Pancreas (tissue), 10 donors: ENCODE results near the gene IPO13. TPM values are rescaled to one million over a fixed set of nuclear protein-coding genes. Genes with fewer than 3 reads are reported as not detected.

Experiments
- ATAC-seq, 4 donors: fragments of 200-7000 bp; cut with Tn5 transposase; one replicate each; pipeline versions ENCODE4 v1.8.0 to v1.9.1; 2020; ENCODE audit warnings: mild to moderate bottlenecking in 4 of 4, moderate library complexity in 4 of 4
- DNase-seq, 6 donors: peaks; one replicate each; pipeline ENCODE4 v3.0.0-alpha.2; 2020
- FAIRE-seq: peaks from 2 replicates; lab custom pipeline; 2012; peaks lifted over from hg19 to GRCh38; lab: Jason Lieb, UNC
- H3K27ac ChIP-seq, 4 donors: fragments of 200-600 bp; sonication (generic); 1 replicate in 3 of 4; 2 replicates in 1 of 4; pipeline versions ENCODE4 v1.5.0 to v1.8.0; 2020
- H3K27me3 ChIP-seq, 4 donors: fragments of 200-600 bp; one replicate each; pipeline ENCODE4 v1.8.0; 2021
- H3K36me3 ChIP-seq, 3 donors: fragments of 200-600 bp; sonication (generic) in 1 of 3; one replicate each; pipeline versions ENCODE4 v1.5.0 to v1.8.0; 2020 to 2021
- H3K4me1 ChIP-seq, 3 donors: fragments of 200-600 bp; one replicate each; pipeline ENCODE4 v1.8.0; 2021
- H3K4me3 ChIP-seq, 4 donors: fragments of 200-600 bp; sonication (generic) in 2 of 4; one replicate each; pipeline versions ENCODE4 v1.5.0 to v1.8.0; 2020 to 2021
- H3K9me3 ChIP-seq, 4 donors: fragments of 200-600 bp; one replicate each; pipeline ENCODE4 v1.8.0; 2021
- WGBS, 2 donors: extraction: QIAGEN DNeasy Blood & Tissue Kit; methylation state at CpG; one replicate each; pipeline ENCODE4 v1.1.7; 2013; 5-methylcytosine and 5-hydroxymethylcytosine counted together
- intact Hi-C, 3 donors: fragments of 100-400 bp; cut with DNase I; formaldehyde crosslinking; loops; one replicate each; pipeline versions ENCODE4 v1.11.1 to v1.14.2; 2022
- polyA plus RNA-seq, 2 donors: library from polyadenylated mRNA; stranded (reverse); fragments of 200-250 nt; gene quantifications; one replicate each; pipeline ENCODE4 v1.2.3, GENCODE V29; 2013
- total RNA-seq, 6 donors: library from RNA; stranded (reverse); fragmentation: NEBNext Ultra II Directional in 4 of 6; extraction: Animal tissue kit (Norgen Biotek cat#: 25700) in 4 of 6; gene quantifications; one replicate each; pipeline versions ENCODE4 v1.2.1 to v1.2.4, GENCODE V29; 2021 to 2023
- TF ChIP-seq, protein P1 (sequence below), 4 donors: fragments of 200-600 bp; sonication (generic) in 3 of 4; IDR thresholded peaks; one replicate each; pipeline versions ENCODE4 v1.5.0 to v1.8.0; 2021; ENCODE audit warnings: antibody characterized with exemption in 4 of 4
- donor health status: healthy with polysubstance abuse.
- donor health status: DM: no; HTN: no; CAD: no; lungs with moderate emphysema.
- donor health status: DM: no; HTN: no; CAD: no.
- donor health status: control.
- donor health status: control.
- donor health status: Bipolar disorder and iron deficiency.
- donor health status: DM: yes; HTN: yes; CAD: no.
- donor health status: DM: no; HTN: no; CAD: no.
- donor health status: DM: no; HTN: no; CAD: no.
- donor health status: DM: yes; HTN: yes; CAD: no.

The IPO13 gene, protein sequence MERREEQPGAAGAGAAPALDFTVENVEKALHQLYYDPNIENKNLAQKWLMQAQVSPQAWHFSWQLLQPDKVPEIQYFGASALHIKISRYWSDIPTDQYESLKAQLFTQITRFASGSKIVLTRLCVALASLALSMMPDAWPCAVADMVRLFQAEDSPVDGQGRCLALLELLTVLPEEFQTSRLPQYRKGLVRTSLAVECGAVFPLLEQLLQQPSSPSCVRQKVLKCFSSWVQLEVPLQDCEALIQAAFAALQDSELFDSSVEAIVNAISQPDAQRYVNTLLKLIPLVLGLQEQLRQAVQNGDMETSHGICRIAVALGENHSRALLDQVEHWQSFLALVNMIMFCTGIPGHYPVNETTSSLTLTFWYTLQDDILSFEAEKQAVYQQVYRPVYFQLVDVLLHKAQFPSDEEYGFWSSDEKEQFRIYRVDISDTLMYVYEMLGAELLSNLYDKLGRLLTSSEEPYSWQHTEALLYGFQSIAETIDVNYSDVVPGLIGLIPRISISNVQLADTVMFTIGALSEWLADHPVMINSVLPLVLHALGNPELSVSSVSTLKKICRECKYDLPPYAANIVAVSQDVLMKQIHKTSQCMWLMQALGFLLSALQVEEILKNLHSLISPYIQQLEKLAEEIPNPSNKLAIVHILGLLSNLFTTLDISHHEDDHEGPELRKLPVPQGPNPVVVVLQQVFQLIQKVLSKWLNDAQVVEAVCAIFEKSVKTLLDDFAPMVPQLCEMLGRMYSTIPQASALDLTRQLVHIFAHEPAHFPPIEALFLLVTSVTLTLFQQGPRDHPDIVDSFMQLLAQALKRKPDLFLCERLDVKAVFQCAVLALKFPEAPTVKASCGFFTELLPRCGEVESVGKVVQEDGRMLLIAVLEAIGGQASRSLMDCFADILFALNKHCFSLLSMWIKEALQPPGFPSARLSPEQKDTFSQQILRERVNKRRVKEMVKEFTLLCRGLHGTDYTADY
- 10 to 100 TPM in 2 of 6 donors, 1 to 10 TPM in 4; 6.7 to 15.6 (median 8.5) TPM for total RNA-seq
- 10 to 100 TPM; 22.2 to 24.3 TPM for polyA plus RNA-seq

DNA sequence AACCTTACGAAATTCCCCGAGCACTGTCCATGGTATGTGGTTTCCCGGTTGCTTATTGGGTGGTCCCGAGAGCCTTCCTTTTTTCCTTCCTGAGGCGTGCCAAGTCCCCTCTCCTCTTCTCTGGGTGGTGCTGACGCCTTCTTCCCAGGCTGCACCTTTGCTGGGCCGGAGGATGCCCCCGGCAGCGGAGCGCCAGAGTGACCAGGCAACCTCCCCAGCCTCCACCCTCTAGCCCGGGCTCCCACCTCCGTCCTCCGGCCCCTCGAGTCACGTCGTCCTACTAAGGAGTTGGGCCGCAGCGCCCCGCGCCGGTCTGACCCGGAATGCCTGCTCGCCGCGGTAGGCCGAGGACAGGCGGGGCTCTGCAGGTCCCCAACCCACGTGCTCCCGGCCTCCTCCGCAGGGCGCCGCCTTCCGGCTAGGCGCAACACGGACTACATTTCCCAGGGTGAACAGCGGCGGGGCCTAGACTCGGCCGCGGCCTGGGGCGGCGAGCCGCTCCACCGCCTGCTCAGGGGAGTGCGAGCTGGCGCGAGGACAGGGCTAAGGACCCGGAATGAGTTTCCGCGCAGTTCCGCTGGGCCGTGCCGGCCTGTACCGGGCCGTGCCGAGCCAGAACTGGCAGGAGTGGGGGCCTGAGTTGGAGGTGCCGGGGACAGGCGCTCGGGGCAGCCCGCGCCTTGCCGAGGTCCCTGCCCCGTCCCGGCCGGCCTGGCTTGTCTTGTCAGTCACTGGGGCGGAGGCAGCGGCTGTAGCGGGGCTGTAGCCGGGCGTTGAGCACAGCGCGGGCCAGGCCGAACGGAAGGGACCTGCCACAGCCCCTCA lies at the start of gene IPO13:
Gene IPO13, plus strand, starts transcription at position 715 of the 825 bp plus-strand sequence. CDS start 651 bp downstream, outside the sequence.
- no peaks in the 10 kb centered on the region for H3K36me3 ChIP-seq
- intact Hi-C loops, result no loop called here
- 0% methylated on average over 67 to 74 of the region's 74 CpGs for WGBS, 2 donors
- H3K4me3 ChIP-seq, result peak within 1 kb of the TSS; percentile 55 to 81 (median 72)
- peak; percentile 94 to 98 (median 95) for DNase-seq
- TF ChIP-seq, protein P1, sequence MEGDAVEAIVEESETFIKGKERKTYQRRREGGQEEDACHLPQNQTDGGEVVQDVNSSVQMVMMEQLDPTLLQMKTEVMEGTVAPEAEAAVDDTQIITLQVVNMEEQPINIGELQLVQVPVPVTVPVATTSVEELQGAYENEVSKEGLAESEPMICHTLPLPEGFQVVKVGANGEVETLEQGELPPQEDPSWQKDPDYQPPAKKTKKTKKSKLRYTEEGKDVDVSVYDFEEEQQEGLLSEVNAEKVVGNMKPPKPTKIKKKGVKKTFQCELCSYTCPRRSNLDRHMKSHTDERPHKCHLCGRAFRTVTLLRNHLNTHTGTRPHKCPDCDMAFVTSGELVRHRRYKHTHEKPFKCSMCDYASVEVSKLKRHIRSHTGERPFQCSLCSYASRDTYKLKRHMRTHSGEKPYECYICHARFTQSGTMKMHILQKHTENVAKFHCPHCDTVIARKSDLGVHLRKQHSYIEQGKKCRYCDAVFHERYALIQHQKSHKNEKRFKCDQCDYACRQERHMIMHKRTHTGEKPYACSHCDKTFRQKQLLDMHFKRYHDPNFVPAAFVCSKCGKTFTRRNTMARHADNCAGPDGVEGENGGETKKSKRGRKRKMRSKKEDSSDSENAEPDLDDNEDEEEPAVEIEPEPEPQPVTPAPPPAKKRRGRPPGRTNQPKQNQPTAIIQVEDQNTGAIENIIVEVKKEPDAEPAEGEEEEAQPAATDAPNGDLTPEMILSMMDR (IDR thresholded peaks at IDR 0.05), result peak; percentile 48 to 51 (median 50)
- peak within 1 kb of the TSS; percentile 93 to 100 (median 96) for H3K27ac ChIP-seq
- peaks cover 8 to 28% (median 18%) of the 10 kb centered on the region in 3 donors for H3K4me1 ChIP-seq
- H3K27me3 ChIP-seq, result no peaks in the 10 kb centered on the region
- no peak for FAIRE-seq
- peak; percentile 96 to 99 (median 98) for ATAC-seq
- no peaks in the 10 kb centered on the region for H3K9me3 ChIP-seq

DNA sequence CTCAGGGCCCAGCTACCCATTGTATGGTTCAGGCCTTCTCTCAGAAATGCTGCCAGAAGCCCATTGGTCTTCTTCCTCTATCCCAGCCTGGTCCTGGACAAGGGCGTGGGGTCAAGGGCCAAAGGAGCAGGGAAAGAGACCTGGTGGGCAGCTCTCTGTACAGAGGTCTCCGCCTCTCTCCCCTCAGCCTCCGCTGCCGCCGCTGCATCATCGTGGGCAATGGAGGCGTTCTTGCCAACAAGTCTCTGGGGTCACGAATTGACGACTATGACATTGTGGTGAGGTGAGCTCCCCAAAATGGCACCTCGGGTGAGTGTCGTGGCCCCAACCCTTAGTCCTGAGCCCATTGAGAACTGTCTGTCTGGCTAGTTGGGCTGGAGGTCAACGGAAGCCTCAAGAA lies 47.8 kb upstream of the IPO13 start:
- FAIRE-seq (no peak), DNase-seq (no peak), ATAC-seq (no peak)
- no peaks in the 10 kb centered on the region for H3K9me3 ChIP-seq
- TF ChIP-seq, protein P1 (IDR thresholded peaks at IDR 0.05), result no peak
- H3K36me3 ChIP-seq, result no peaks in the 10 kb centered on the region
- WGBS, 2 donors, result 95 to 98% methylated on average over 12 of the region's 12 CpGs
- intact Hi-C loops, result no loop called here
- H3K27ac ChIP-seq, result no peak overlapping the region
- no peaks in the 10 kb centered on the region for H3K27me3 ChIP-seq
- H3K4me1 ChIP-seq, result no peaks in the 10 kb centered on the region
- H3K4me3 ChIP-seq, result no peak overlapping the region

DNA sequence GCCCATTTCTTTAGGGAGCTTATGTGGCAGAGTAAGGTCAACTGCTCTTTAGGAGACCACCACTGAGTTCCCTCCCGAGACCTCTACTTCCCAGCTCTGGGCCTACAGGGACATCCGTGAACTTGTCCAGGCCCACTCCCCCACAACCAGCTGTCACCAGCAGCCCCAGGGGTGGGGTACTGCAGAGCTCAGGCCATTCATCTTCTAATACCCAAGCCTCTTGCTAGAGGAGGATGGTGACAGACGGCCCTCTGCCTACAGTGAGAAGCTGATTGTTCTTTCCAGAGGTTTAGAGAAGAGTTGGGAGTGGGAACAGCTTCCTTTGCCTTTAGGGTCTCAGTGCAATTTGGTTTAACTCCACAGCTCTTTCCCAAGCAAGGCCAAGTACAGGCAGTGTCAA lies 46.4 kb upstream of the IPO13 start:
- 94 to 100% methylated on average over 3 of the region's 3 CpGs for WGBS, 2 donors
- Histone ChIP-seq H3K9me3 (no peaks in the 10 kb centered on the region), H3K27ac (no peak overlapping the region), H3K4me1 (no peaks in the 10 kb centered on the region), H3K36me3 (no peaks in the 10 kb centered on the region), H3K4me3 (no peak overlapping the region), H3K27me3 (no peaks in the 10 kb centered on the region)
- DNase-seq (no peak), FAIRE-seq (no peak), ATAC-seq (no peak)
- TF ChIP-seq, protein P1 (IDR thresholded peaks at IDR 0.05), result no peak
- intact Hi-C loops, result no loop called here

DNA sequence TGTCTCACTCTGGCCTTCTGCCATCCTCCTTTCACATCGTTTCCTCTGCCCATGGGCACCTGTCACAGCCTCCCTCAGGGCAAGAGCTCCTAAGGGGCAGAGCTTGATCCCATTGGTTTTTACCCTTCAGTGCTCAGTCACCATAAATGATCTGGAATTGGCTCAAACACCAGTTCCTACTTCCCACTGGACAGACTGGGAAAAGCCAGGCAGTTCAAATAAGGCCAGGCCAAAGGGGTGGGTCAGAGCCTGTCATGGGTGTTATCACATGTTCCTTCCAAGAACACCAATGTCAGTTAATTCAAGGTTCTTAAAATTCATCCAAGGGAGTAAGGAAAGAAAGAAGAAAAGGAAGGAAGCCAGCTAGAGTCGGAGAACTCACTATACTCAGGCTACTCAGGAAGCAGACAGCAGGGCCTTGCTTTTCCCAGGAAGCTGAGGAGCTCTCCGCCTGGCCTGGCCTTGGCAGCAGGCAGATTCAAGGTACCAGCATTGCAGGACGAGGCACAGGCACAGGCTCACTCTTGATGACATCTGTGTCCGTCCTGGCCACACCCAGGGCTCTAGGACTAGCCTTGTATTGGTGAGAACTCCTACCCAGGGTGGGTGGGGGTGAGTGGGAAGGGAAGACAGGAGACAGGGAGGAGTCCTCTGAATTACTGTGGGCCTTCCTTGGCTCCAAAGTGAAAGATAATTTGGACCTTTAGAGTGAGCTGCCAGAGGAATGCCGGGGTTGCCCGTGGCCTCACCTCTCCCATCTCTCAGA lies 45.4 kb upstream of the IPO13 start:
- no peaks in the 10 kb centered on the region for H3K27me3 ChIP-seq
- H3K4me1 ChIP-seq, result no peaks in the 10 kb centered on the region
- DNase-seq (no peak), ATAC-seq (no peak), FAIRE-seq (no peak)
- TF ChIP-seq, protein P1 (IDR thresholded peaks at IDR 0.05), result no peak
- WGBS, 2 donors, result 87 to 88% methylated on average over 7 of the region's 7 CpGs
- H3K27ac ChIP-seq, result peak overlapping the region in 1 of 4 donors; percentile 8
- no peak overlapping the region for H3K4me3 ChIP-seq
- intact Hi-C loops, result no loop called here
- no peaks in the 10 kb centered on the region for H3K9me3 ChIP-seq
- H3K36me3 ChIP-seq, result no peaks in the 10 kb centered on the region
